IPS-15b (cell line): ENCODE measurements around the gene PCDHA4.
A peak's percentile ranks its signal among the peaks of the same experiment; 100 is the strongest.
"Not testable (repeated sequence)": the region's sequence is repeated elsewhere in the genome, so short reads cannot be mapped to it uniquely, and the experiment has no call there.

ENCODE experiments used
- H3K27me3 ChIP-seq: one replicate; pipeline ENCODE4 v1.6.1; 2013; ENCODE audit warnings: low read length; ENCODE audit not compliant: control insufficient read depth, insufficient read depth
- H3K36me3 ChIP-seq: one replicate; pipeline ENCODE4 v1.6.1; 2013; ENCODE audit warnings: low read length; ENCODE audit not compliant: control insufficient read depth, insufficient read depth
- H3K4me1 ChIP-seq: one replicate; pipeline ENCODE4 v1.6.1; 2013; ENCODE audit warnings: mild to moderate bottlenecking, low read length; ENCODE audit not compliant: control insufficient read depth, insufficient read depth
- H3K4me3 ChIP-seq: one replicate; pipeline ENCODE4 v1.5.1; 2013; ENCODE audit warnings: low read depth, low read length
- H3K9ac ChIP-seq: one replicate; pipeline ENCODE4 v1.6.1; 2013; ENCODE audit warnings: low read depth, mild to moderate bottlenecking, low read length
- H3K9me3 ChIP-seq: one replicate; pipeline ENCODE4 v1.6.1; 2013; ENCODE audit warnings: mild to moderate bottlenecking, low read length; ENCODE audit not compliant: control insufficient read depth, insufficient read depth

Gene PCDHA4

DNA sequence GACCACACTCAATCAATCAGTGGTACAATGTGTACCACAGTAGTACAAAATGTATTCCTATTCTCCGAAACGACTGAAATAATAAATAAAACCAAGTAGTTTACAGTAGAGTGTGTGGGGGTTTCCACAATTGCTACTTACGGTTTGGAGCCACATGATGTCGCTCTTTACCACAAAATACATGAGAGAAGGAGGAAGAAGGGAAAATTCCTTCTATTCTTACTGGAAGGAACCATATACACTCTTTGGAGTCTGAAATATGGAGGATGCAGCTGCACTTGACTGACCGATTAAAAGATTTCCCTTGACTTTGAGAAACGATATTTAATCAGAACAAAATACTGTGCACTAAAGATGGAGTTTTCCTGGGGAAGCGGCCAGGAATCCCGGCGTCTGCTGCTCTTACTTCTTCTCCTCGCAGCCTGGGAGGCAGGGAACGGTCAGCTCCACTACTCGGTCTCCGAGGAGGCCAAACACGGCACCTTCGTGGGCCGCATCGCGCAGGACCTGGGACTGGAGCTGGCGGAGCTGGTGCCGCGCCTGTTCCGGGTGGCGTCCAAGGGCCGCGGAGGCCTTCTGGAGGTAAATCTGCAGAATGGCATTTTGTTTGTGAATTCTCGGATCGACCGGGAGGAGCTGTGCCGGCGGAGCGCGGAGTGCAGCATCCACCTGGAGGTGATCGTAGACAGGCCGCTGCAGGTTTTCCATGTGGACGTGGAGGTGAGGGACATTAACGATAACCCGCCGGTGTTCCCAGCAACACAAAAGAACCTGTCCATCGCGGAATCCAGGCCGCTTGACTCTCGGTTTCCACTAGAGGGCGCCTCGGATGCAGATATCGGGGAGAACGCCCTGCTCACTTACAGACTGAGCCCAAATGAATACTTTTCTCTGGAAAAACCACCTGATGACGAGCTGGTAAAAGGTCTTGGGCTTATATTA lies at the start of gene PCDHA4:
TSS of gene PCDHA4 (plus strand) at position 235 of the 942 bp plus-strand sequence.
- no peaks in the 10 kb centered on the region for H3K36me3 ChIP-seq
- peak within 1 kb of the TSS; percentile 81 for H3K4me3 ChIP-seq
- H3K9me3 ChIP-seq = no peaks in the 10 kb centered on the region
- H3K9ac ChIP-seq = peak within 1 kb of the TSS; percentile 70
- H3K4me1 ChIP-seq = no peaks in the 10 kb centered on the region
- H3K27me3 ChIP-seq = no peaks in the 10 kb centered on the region

DNA sequence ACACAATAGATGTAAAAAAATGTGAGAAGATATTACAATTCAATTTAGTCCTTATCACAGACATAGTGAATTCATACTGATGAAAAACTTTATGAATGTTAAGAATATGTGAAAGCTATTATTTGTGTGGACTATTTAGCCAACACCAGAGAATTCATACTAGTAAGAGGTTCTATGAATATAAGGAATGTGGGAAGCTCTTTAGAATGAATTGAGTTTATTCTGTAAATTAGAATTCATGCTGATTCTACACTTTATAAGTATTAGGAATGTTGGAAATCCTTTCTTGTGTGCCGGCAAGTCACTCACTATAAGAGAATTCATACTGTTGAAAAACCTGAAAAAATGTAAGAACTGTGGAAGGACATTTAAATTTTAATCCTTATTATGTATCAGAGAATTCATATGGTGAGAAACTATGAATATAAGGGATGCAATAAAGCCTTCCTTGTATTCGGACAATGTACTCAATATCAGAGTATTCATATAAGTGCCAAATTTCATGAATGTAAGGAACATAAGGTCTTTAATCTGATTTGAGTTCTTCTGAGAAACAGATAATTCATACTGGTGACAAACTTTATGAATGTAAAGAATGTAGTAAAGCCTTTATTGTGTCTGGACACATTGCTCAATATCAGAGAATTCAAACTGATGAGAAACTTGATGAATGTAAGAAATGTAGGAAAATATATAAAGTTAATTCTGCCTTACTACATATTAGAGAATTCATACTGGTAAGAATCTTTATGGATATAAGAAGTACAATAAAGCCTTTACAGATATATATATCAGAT lies 42.5 kb upstream of the PCDHA4 start:
- H3K36me3 ChIP-seq = no peaks in the 10 kb centered on the region
- no peaks in the 10 kb centered on the region for H3K4me1 ChIP-seq
- no peaks in the 10 kb centered on the region for H3K27me3 ChIP-seq
- no peak overlapping the region for H3K4me3 ChIP-seq
- H3K9me3 ChIP-seq = peaks cover 16% of the 10 kb centered on the region
- H3K9ac ChIP-seq = no peak overlapping the region

DNA sequence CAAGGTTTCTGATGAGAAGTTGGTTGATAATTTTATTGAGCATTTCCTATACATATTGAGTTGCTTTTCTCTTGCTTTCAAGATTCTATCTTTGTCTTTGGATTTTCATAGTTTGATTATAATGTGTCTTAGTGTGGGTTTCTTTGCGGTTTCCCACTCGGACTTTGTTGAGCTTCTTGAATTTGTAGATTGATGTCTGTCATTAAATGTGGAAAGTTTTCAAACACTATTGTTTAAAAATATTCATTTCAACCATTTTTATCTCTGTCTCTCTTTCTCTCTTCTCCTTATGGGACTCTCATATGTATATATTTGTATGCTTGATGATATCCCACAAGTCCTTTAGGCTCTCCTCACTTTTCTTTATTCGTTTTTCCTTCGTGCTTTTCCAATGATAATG lies 39.4 kb upstream of the PCDHA4 start:
- Histone ChIP-seq H3K9ac (no peak overlapping the region), H3K9me3 (peaks cover 20% of the 10 kb centered on the region), H3K27me3 (no peaks in the 10 kb centered on the region), H3K4me1 (no peaks in the 10 kb centered on the region), H3K4me3 (no peak overlapping the region), H3K36me3 (no peaks in the 10 kb centered on the region)

DNA sequence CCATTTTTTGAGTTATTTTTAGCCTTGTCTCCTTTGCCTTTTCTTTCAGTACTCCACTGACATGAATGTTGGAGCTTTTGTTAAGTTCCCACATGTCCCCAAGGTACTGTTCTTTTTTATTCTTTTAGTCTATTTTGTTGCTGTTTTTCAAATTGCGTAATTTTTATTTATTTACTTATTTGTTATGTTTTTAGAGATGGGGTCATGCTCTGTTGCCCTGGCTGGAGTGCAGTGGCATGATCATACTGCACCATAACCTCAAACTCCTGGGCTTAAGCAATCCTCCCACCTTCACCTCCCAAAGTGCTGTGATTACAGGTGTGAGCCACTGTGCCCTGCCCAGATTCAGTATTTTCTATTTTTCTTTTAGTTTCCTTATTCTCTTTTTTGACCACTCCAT lies 26.4 kb upstream of the PCDHA4 start:
- no peak overlapping the region for H3K4me3 ChIP-seq
- no peak overlapping the region for H3K9ac ChIP-seq
- H3K4me1 ChIP-seq = no peaks in the 10 kb centered on the region
- H3K27me3 ChIP-seq = no peaks in the 10 kb centered on the region
- no peaks in the 10 kb centered on the region for H3K36me3 ChIP-seq
- peaks cover 6% of the 10 kb centered on the region for H3K9me3 ChIP-seq

DNA sequence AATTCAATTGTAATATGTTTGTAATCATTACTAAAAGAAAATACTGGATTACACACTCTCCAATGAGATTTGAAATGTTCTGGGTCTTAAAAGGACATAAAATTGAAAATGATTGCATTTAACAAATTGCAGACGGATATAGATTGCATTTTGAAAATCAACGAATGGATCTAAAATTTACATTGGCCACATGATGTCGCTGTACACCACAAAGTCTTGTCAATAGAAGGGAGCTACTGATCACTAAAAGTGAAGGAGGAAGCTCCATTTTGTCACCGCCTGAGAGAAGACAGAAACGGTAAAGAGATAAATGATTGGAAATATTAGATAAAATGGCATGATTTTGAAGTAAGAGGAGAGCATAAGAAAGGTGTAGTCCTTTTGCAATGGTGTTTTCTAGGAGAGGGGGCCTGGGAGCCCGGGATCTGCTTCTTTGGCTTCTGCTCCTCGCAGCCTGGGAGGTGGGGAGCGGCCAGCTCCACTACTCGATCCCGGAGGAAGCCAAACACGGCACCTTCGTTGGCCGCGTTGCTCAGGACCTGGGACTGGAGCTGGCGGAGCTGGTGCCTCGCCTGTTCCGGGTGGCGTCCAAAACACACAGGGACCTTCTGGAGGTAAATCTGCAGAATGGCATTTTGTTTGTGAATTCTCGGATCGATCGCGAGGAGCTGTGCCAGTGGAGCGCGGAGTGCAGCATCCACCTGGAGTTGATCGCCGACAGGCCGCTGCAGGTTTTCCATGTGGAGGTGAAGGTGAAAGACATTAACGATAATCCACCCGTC lies 20.8 kb upstream of the PCDHA4 start, which contains the start of gene PCDHA1:
TSS of gene PCDHA1 (plus strand) at position 236 of the 782 bp plus-strand sequence.
- peaks cover 2% of the 10 kb centered on the region for H3K36me3 ChIP-seq
- H3K27me3 ChIP-seq = no peaks in the 10 kb centered on the region
- H3K4me1 ChIP-seq = no peaks in the 10 kb centered on the region
- no peak within 1 kb of the TSS for H3K9ac ChIP-seq
- no peak within 1 kb of the TSS for H3K4me3 ChIP-seq
- H3K9me3 ChIP-seq = no peaks in the 10 kb centered on the region

GRCh38 chr5:140787422-140787821 lies 19.4 kb upstream of the PCDHA4 start:
- not testable (repeated sequence) for H3K4me1 ChIP-seq, H3K9ac ChIP-seq, H3K36me3 ChIP-seq, H3K27me3 ChIP-seq, H3K4me3 ChIP-seq, H3K9me3 ChIP-seq

- not testable (repeated sequence) for H3K36me3 ChIP-seq, H3K4me1 ChIP-seq, H3K27me3 ChIP-seq, H3K9ac ChIP-seq, H3K4me3 ChIP-seq, H3K9me3 ChIP-seq
Observed at GRCh38 chr5:140787849-140788504, 18.9 kb upstream of the PCDHA4 start.

GRCh38 chr5:140791089-140791488 lies 15.8 kb upstream of the PCDHA4 start:
- Histone ChIP-seq H3K4me1 (no peaks in the 10 kb centered on the region), H3K9ac (no peak overlapping the region), H3K27me3 (no peaks in the 10 kb centered on the region), H3K4me3 (no peak overlapping the region), H3K9me3 (no peaks in the 10 kb centered on the region), H3K36me3 (peaks cover 2% of the 10 kb centered on the region)

DNA sequence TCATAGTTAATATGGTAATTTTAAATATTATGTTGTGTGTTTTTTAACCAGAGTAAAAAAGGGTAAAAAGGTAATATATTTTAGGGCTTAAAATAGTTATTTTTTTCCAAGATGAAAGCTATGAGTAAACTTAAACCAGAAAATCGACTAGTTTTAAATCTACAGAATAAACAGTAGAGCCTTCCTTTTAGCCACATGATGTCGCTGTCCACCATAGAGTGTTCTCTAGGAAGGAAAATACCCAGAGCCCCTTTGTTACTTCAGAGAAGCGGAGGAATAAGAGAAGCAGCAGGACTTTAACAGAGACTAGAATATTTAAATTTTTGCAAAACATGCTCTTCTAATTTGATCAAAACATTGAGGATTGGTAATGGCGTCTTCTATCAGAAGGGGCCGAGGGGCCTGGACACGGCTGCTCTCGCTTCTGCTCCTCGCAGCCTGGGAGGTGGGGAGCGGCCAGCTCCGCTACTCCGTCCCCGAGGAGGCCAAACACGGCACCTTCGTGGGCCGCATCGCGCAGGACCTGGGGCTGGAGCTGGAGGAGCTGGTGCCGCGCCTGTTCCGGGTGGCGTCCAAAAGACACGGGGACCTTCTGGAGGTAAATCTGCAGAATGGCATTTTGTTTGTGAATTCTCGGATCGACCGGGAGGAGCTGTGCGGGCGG lies 12.1 kb upstream of the PCDHA4 start, which contains the start of gene PCDHA2:
TSS of gene PCDHA2 (plus strand) at position 258 of the 664 bp plus-strand sequence.
- H3K27me3 ChIP-seq = no peaks in the 10 kb centered on the region
- no peaks in the 10 kb centered on the region for H3K4me1 ChIP-seq
- H3K4me3 ChIP-seq = peak within 1 kb of the TSS; percentile 60
- no peaks in the 10 kb centered on the region for H3K36me3 ChIP-seq
- no peaks in the 10 kb centered on the region for H3K9me3 ChIP-seq
- H3K9ac ChIP-seq = no peak within 1 kb of the TSS

- Histone ChIP-seq H3K9ac (no peak overlapping the region), H3K27me3 (no peaks in the 10 kb centered on the region), H3K4me1 (no peaks in the 10 kb centered on the region), H3K36me3 (no peaks in the 10 kb centered on the region), H3K9me3 (no peaks in the 10 kb centered on the region), H3K4me3 (peak overlapping the region; percentile 60)
Observed at GRCh38 chr5:140795259-140795641, 11.6 kb upstream of the PCDHA4 start.
